Breast epithelium (tissue), 4 donors: ENCODE measurements around the gene CHI3L2. TPM values are rescaled to one million over a fixed set of nuclear protein-coding genes. Genes with fewer than 3 reads are reported as not detected.

Source experiments
- DNase-seq, 2 donors: peaks; one replicate each; pipeline ENCODE4 v3.0.0-alpha.2; 2019; ENCODE audit warnings: low spot score in 2 of 2
- H3K27ac ChIP-seq, 2 donors: fragments of 200-600 bp; sonication (generic) in 1 of 2; one replicate each; pipeline ENCODE4 v1.5.1; 2016 to 2019; ENCODE audit warnings: mild to moderate bottlenecking in 1 of 2
- H3K27me3 ChIP-seq, 2 donors: fragments of 200-600 bp; sonication (generic) in 1 of 2; one replicate each; pipeline versions ENCODE4 v1.5.1 to v1.6.0; 2017 to 2019; ENCODE audit warnings: control low read depth in 1 of 2, mild to moderate bottlenecking in 1 of 2
- H3K36me3 ChIP-seq: fragments of 200-600 bp; one replicate; pipeline ENCODE4 v1.5.1; 2019
- H3K4me1 ChIP-seq, 2 donors: fragments of 200-600 bp; sonication (generic); one replicate each; pipeline ENCODE4 v1.5.1; 2016 to 2019; ENCODE audit warnings: control low read depth in 1 of 2
- H3K4me3 ChIP-seq, 3 donors: fragments of 200-600 bp; sonication (generic); 1 replicate in 2 of 3; 2 replicates in 1 of 3; pipeline ENCODE4 v1.5.1; 2016 to 2019; ENCODE audit warnings: mild to moderate bottlenecking in 3 of 3, moderate library complexity in 2 of 3
- H3K9me3 ChIP-seq, 2 donors: fragments of 200-600 bp; sonication (generic) in 1 of 2; one replicate each; pipeline ENCODE4 v1.5.1; 2016 to 2019; ENCODE audit warnings: control low read depth in 1 of 2
- POLR2A ChIP-seq: fragments of 450-650 bp; IDR thresholded peaks from one replicate; pipeline ENCODE4 v1.6.1; 2016; ENCODE audit warnings: antibody characterized with exemption, mild to moderate bottlenecking, moderate library complexity
- POLR2AphosphoS5 ChIP-seq, 3 donors: sonication (generic); formaldehyde crosslinking; IDR thresholded peaks; one replicate each; pipeline ENCODE4 v1.6.1; 2017; ENCODE audit warnings: antibody characterized with exemption in 3 of 3
- intact Hi-C: fragments of 100-400 bp; cut with DNase I; formaldehyde crosslinking; loops from one replicate; pipeline ENCODE4 v1.15.1; 2023; ENCODE audit warnings: low total_unique reads
- total RNA-seq, 3 donors: library from RNA; depleted of rRNA; stranded (reverse); fragments of >200 nt; gene quantifications; one replicate each; pipeline ENCODE4 v1.1.0, GENCODE V29; 2016
- TF ChIP-seq, protein P1 (sequence below), 3 donors: fragments of 450-650 bp; IDR thresholded peaks; one replicate each; pipeline ENCODE4 v1.5.1; 2016 to 2017; ENCODE audit warnings: antibody characterized with exemption in 3 of 3, mild to moderate bottlenecking in 3 of 3, moderate library complexity in 3 of 3

CHI3L2 gene
- total RNA-seq, 3 donors from 2014 or later = 9.5 to 22.0 (median 14.1) TPM

DNA sequence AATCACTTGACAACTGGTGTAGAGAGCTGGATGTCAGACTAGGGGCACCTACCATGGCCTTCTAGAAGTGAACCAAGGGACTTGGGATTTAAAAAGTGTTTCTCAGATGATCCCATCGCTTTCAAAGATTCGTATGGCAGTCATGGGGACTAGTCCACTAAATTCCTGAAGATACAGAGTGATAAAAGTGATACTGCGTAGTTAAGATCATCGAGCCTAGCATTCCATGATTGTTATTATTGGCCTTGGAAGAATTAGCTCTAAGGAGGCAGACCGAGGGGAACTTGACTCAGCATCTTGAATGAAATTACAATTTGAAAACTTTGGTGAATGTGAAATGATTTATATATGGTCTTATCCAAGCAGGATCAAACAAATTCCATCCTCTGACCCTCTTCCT, 61.9 kb downstream of the CHI3L2 start:
- intact Hi-C loops = no loop called here
- no peak overlapping the region for H3K4me3 ChIP-seq
- no peaks in the 10 kb centered on the region for H3K27me3 ChIP-seq
- no peak for DNase-seq
- no peaks in the 10 kb centered on the region for H3K4me1 ChIP-seq
- no peaks in the 10 kb centered on the region for H3K9me3 ChIP-seq
- no peaks in the 10 kb centered on the region for H3K36me3 ChIP-seq
- H3K27ac ChIP-seq = no peak overlapping the region
- no peak for TF ChIP-seq POLR2AphosphoS5 (IDR thresholded peaks at IDR 0.05)
- TF ChIP-seq, protein P1, sequence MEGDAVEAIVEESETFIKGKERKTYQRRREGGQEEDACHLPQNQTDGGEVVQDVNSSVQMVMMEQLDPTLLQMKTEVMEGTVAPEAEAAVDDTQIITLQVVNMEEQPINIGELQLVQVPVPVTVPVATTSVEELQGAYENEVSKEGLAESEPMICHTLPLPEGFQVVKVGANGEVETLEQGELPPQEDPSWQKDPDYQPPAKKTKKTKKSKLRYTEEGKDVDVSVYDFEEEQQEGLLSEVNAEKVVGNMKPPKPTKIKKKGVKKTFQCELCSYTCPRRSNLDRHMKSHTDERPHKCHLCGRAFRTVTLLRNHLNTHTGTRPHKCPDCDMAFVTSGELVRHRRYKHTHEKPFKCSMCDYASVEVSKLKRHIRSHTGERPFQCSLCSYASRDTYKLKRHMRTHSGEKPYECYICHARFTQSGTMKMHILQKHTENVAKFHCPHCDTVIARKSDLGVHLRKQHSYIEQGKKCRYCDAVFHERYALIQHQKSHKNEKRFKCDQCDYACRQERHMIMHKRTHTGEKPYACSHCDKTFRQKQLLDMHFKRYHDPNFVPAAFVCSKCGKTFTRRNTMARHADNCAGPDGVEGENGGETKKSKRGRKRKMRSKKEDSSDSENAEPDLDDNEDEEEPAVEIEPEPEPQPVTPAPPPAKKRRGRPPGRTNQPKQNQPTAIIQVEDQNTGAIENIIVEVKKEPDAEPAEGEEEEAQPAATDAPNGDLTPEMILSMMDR (IDR thresholded peaks at IDR 0.05) = no peak
- no peak for TF ChIP-seq POLR2A

DNA sequence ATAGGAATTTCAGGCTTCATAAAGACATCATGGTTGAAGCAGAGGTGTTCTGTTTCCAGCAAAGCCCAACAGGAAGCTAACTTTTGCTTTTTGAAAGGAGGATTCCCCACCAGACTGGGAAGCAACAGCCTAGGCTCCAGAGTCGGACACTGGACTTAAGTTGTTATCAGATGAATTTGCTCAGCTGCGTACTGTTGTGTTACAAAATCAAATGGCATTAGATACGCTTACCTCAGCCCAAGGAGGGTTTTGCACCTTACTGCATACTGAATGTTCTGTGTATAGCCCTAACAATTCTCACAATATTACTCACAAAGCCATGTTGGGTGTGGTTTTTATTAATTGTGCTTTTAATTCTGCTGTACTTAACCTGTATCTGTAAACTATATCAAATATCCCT, 62.6 kb downstream of the CHI3L2 start:
- Histone ChIP-seq H3K4me3 (no peak overlapping the region), H3K9me3 (no peaks in the 10 kb centered on the region), H3K27me3 (no peaks in the 10 kb centered on the region), H3K27ac (no peak overlapping the region), H3K36me3 (no peaks in the 10 kb centered on the region), H3K4me1 (no peaks in the 10 kb centered on the region)
- TF ChIP-seq, protein P1 (IDR thresholded peaks at IDR 0.05) = no peak
- TF ChIP-seq POLR2AphosphoS5 (IDR thresholded peaks at IDR 0.05) (no peak), POLR2A (no peak)
- DNase-seq = no peak
- intact Hi-C loops = no loop called here

DNA sequence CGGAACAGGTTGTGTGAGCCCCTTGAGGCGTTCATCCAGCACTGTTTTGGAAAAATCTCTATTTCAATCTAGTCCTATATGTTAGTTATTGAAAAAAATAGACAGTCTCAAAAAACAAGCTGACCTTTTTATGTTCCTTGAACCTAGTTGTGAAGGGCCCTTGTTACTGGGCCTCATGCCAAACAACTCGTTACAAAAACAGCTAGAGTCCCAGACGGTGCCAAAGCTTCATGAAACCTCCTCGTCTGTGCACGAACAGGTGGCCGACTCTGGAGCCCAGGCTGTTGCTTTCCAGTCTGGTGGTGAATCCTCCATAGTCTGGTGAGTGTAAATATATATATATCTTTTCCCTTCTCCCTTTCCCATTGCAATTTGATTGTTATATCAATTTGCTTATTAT, 63.1 kb downstream of the CHI3L2 start, which contains the start of gene CHIA:
Gene CHIA, plus strand, starts transcription at position 222 of the 400 bp plus-strand sequence. CDS start 19,617 bp downstream, outside the sequence.
- DNase-seq = no peak
- intact Hi-C loops = no loop called here
- no peaks in the 10 kb centered on the region for H3K36me3 ChIP-seq
- H3K9me3 ChIP-seq = no peaks in the 10 kb centered on the region
- no peak within 1 kb of the TSS for H3K27ac ChIP-seq
- H3K4me3 ChIP-seq = no peak within 1 kb of the TSS
- TF ChIP-seq POLR2AphosphoS5 (IDR thresholded peaks at IDR 0.05) (no peak), POLR2A (no peak)
- TF ChIP-seq, protein P1 (IDR thresholded peaks at IDR 0.05) = no peak
- H3K27me3 ChIP-seq = no peaks in the 10 kb centered on the region
- no peaks in the 10 kb centered on the region for H3K4me1 ChIP-seq

Other genes with a start within 250 kb of the CHI3L2 start
- gene DRAM2, start 87.6 kb upstream of the CHI3L2 start, total RNA-seq = 100 to 1,000 TPM in 1 of 3 donors, 10 to 100 TPM in 2; 51.5 to 122 (median 74.5) TPM
- gene CEPT1, start 87.5 kb upstream of the CHI3L2 start, total RNA-seq = 10 to 100 TPM; 49.8 to 67.7 (median 62.5) TPM
- 10 to 100 TPM; 27.7 to 70.8 (median 34.4) TPM for gene DENND2D, start 27.1 kb upstream of the CHI3L2 start, total RNA-seq
- not detected for gene CHIA, start 63.1 kb downstream of the CHI3L2 start, total RNA-seq
- 1 to 10 TPM; 2.6 to 7.9 (median 6.6) TPM for gene OVGP1, start 200.0 kb downstream of the CHI3L2 start, total RNA-seq
- 10 to 100 TPM; 22.7 to 33.8 (median 30.2) TPM for gene WDR77, start 221.5 kb downstream of the CHI3L2 start, total RNA-seq
- gene ATP5PB, start 221.8 kb downstream of the CHI3L2 start, total RNA-seq = 100 to 1,000 TPM; 143 to 159 (median 148) TPM
- gene C1orf162, start 246.3 kb downstream of the CHI3L2 start, total RNA-seq = 10 to 100 TPM; 22.3 to 51.2 (median 23.0) TPM